Body of pancreas (tissue), 4 donors: ENCODE data around the gene NGLY1.

Experiments
- CTCF ChIP-seq, 7 experiments: fragments of 450-650 bp in 4 of 7; fragments of 200-600 bp in 3 of 7; sonication (generic) in 3 of 7; IDR thresholded peaks; one replicate each; pipeline ENCODE4 v1.5.1; 2016 to 2019; ENCODE audit warnings: antibody characterized with exemption in 7 of 7
- POLR2A ChIP-seq, 3 donors: fragments of 450-650 bp; IDR thresholded peaks; one replicate each; pipeline ENCODE4 v1.6.1; 2016; ENCODE audit warnings: antibody characterized with exemption in 3 of 3, mild to moderate bottlenecking in 2 of 3

GRCh38 chr3:25823314-25823713 is 40.1 kb upstream of the NGLY1 start:
- TF ChIP-seq CTCF (IDR thresholded peaks at IDR 0.05): no peak
- TF ChIP-seq POLR2A (IDR thresholded peaks at IDR 0.05): no peak
